ENCODE data around the gene TMEM161A.

DNA sequence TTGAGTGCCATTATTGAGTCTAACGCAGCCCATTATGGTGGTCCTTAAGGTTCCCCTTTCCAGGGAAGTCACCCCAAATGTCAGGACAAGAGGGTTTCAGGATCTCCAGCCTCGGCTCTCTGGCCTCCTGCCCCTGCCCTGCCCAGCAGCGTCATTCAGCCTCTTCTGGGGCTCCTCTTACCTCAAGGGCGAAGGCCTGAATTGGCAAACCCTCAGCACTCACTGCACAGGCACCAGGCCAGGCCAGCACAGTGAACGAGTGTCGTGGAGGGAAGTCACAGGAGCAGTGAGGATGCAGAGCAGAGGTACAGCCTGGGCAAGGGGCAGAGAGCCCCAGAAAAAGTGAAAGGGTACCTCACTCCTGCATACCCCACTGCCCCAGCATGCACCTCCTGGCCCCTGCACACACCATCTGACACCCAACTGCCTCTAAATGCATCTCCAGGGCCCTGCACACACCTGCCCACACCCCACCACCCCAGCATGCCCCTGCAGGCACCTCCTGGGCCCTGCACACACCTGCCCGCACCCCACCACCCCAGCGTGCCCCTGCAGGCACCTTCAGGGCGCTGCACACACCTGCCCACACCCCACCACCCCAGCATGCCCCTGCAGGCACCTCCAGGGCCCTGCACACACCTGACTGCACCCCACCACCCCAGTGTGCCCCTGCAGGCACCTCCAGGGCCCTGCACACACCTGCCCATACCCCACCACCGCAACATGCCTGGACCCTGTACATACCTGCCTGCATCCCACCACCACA lies 54.7 kb downstream of the TMEM161A start:
- TF ChIP-seq, protein P1, sequence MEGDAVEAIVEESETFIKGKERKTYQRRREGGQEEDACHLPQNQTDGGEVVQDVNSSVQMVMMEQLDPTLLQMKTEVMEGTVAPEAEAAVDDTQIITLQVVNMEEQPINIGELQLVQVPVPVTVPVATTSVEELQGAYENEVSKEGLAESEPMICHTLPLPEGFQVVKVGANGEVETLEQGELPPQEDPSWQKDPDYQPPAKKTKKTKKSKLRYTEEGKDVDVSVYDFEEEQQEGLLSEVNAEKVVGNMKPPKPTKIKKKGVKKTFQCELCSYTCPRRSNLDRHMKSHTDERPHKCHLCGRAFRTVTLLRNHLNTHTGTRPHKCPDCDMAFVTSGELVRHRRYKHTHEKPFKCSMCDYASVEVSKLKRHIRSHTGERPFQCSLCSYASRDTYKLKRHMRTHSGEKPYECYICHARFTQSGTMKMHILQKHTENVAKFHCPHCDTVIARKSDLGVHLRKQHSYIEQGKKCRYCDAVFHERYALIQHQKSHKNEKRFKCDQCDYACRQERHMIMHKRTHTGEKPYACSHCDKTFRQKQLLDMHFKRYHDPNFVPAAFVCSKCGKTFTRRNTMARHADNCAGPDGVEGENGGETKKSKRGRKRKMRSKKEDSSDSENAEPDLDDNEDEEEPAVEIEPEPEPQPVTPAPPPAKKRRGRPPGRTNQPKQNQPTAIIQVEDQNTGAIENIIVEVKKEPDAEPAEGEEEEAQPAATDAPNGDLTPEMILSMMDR (IDR thresholded peaks at IDR 0.05; ENCODE audit: low read depth, low read length), result no peak
- TF ChIP-seq MYC (IDR thresholded peaks at IDR 0.05; ENCODE audit: low read depth, low read length) (no peak), POLR2A (IDR thresholded peaks at IDR 0.05; ENCODE audit: extremely low read depth, insufficient read length) (no peak)
- TF ChIP-seq, protein P2, sequence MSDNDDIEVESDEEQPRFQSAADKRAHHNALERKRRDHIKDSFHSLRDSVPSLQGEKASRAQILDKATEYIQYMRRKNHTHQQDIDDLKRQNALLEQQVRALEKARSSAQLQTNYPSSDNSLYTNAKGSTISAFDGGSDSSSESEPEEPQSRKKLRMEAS (IDR thresholded peaks at IDR 0.05; ENCODE audit: low read depth, low read length), result no peak
